Measurements from ENCODE around the gene SFXN2. TPM values are rescaled to one million over a fixed set of nuclear protein-coding genes. Genes with fewer than 3 reads are reported as not detected.

The SFXN2 gene
- total RNA-seq, 2 donors from 2014 or later = 30.5 to 32.9 TPM

GRCh38 chr10:102702742-102703141 lies 11.7 kb upstream of the SFXN2 start:
- H3K4me3 ChIP-seq (ENCODE audit: low read length) = no peak overlapping the region
- no peak for TF ChIP-seq CTCF (conservative IDR thresholded peaks at IDR 0.05)
- Mint-ChIP-seq H3K9me3 (no peaks in the 10 kb centered on the region), H3K27me3 (ENCODE audit: insufficient read depth) (no peaks in the 10 kb centered on the region), H3K36me3 (ENCODE audit: low read depth) (peaks cover 26% of the 10 kb centered on the region), H3K4me3 (no peak overlapping the region), H3K4me1 (no peaks in the 10 kb centered on the region), H3K27ac (no peak overlapping the region)
- H3K36me3 ChIP-seq (ENCODE audit: control insufficient read depth, insufficient read depth, low read length) = peaks cover 24% of the 10 kb centered on the region
- no peak overlapping the region for H3K27ac ChIP-seq (ENCODE audit: low read depth, low read length)
- no peaks in the 10 kb centered on the region for H3K9me3 ChIP-seq (ENCODE audit: control insufficient read depth, low read length)
- no peak overlapping the region for H3K9ac ChIP-seq (ENCODE audit: extremely low read depth, low read length, poor library complexity, severe bottlenecking)
- 89 to 100% methylated on average over 1 to 2 of the region's 2 CpGs for whole genome bisulfite sequencing, 2 experiments (ENCODE audit: insufficient coverage in 1 of 2, insufficient read length in 1 of 2)
- no peaks in the 10 kb centered on the region for H3K27me3 ChIP-seq (ENCODE audit: control insufficient read depth, insufficient read depth, low read length, poor library complexity, severe bottlenecking)
- H3K4me1 ChIP-seq (ENCODE audit: control insufficient read depth, insufficient read depth, low read length) = no peaks in the 10 kb centered on the region
- DNase-seq = no peak

GRCh38 chr10:102704915-102705314 lies 9.5 kb upstream of the SFXN2 start:
- WGBS, 2 experiments (ENCODE audit: insufficient coverage in 1 of 2, insufficient read length in 1 of 2) = 96 to 98% methylated on average over 4 to 6 of the region's 6 CpGs
- DNase-seq = no peak
- Mint-ChIP-seq H3K4me1 (no peaks in the 10 kb centered on the region), H3K27me3 (ENCODE audit: insufficient read depth) (no peaks in the 10 kb centered on the region), H3K9me3 (no peaks in the 10 kb centered on the region), H3K36me3 (ENCODE audit: low read depth) (peaks cover 12% of the 10 kb centered on the region), H3K27ac (no peak overlapping the region), H3K4me3 (no peak overlapping the region)
- no peak overlapping the region for H3K4me3 ChIP-seq (ENCODE audit: low read length)
- no peak overlapping the region for H3K27ac ChIP-seq (ENCODE audit: low read depth, low read length)
- no peaks in the 10 kb centered on the region for H3K9me3 ChIP-seq (ENCODE audit: control insufficient read depth, low read length)
- H3K27me3 ChIP-seq (ENCODE audit: control insufficient read depth, insufficient read depth, low read length, poor library complexity, severe bottlenecking) = no peaks in the 10 kb centered on the region
- no peaks in the 10 kb centered on the region for H3K4me1 ChIP-seq (ENCODE audit: control insufficient read depth, insufficient read depth, low read length)
- no peak for TF ChIP-seq CTCF (conservative IDR thresholded peaks at IDR 0.05)
- no peak overlapping the region for H3K9ac ChIP-seq (ENCODE audit: extremely low read depth, low read length, poor library complexity, severe bottlenecking)
- H3K36me3 ChIP-seq (ENCODE audit: control insufficient read depth, insufficient read depth, low read length) = peaks cover 8% of the 10 kb centered on the region

GRCh38 chr10:102705531-102705930 lies 8.9 kb upstream of the SFXN2 start:
- H3K9me3 Mint-ChIP-seq = no peaks in the 10 kb centered on the region
- no peaks in the 10 kb centered on the region for H3K4me1 ChIP-seq (ENCODE audit: control insufficient read depth, insufficient read depth, low read length)
- no peak overlapping the region for H3K27ac ChIP-seq (ENCODE audit: low read depth, low read length)
- no peaks in the 10 kb centered on the region for H3K9me3 ChIP-seq (ENCODE audit: control insufficient read depth, low read length)
- H3K36me3 Mint-ChIP-seq (ENCODE audit: low read depth) = peaks cover 12% of the 10 kb centered on the region
- no peak for TF ChIP-seq CTCF (conservative IDR thresholded peaks at IDR 0.05)
- no peak overlapping the region for H3K27ac Mint-ChIP-seq
- H3K4me3 Mint-ChIP-seq = no peak overlapping the region
- no peak for DNase-seq
- H3K27me3 Mint-ChIP-seq (ENCODE audit: insufficient read depth) = no peaks in the 10 kb centered on the region
- H3K36me3 ChIP-seq (ENCODE audit: control insufficient read depth, insufficient read depth, low read length) = peaks cover 8% of the 10 kb centered on the region
- 88 to 100% methylated on average over 2 of the region's 2 CpGs for WGBS, 2 experiments (ENCODE audit: insufficient coverage in 1 of 2, insufficient read length in 1 of 2)
- H3K27me3 ChIP-seq (ENCODE audit: control insufficient read depth, insufficient read depth, low read length, poor library complexity, severe bottlenecking) = no peaks in the 10 kb centered on the region
- H3K9ac ChIP-seq (ENCODE audit: extremely low read depth, low read length, poor library complexity, severe bottlenecking) = no peak overlapping the region
- H3K4me1 Mint-ChIP-seq = peaks cover under 1% of the 10 kb centered on the region
- H3K4me3 ChIP-seq (ENCODE audit: low read length) = no peak overlapping the region

Data from endodermal cell (in vitro differentiated cells).